Right atrium auricular region (tissue), 2 donors: ENCODE data around the gene KLK10. TPM values are rescaled to one million over a fixed set of nuclear protein-coding genes. Genes with fewer than 3 reads are reported as not detected.

Experiments used
- DNase-seq: peaks from one replicate; pipeline ENCODE4 v3.0.0-alpha.2; 2019; ENCODE audit warnings: low spot score
- H3K27ac ChIP-seq, 2 donors: fragments of 200-600 bp; sonication (generic); 1 replicate in 1 of 2; 2 replicates in 1 of 2; pipeline ENCODE4 v1.5.1; 2016 to 2019
- H3K27me3 ChIP-seq, 2 donors: fragments of 200-600 bp; sonication (generic); one replicate each; pipeline versions ENCODE4 v1.5.1 to v1.6.0; 2017 to 2019
- H3K36me3 ChIP-seq: fragments of 200-600 bp; sonication (generic); one replicate; pipeline ENCODE4 v1.5.1; 2016
- H3K4me1 ChIP-seq, 2 donors: fragments of 200-600 bp; sonication (generic); one replicate each; pipeline versions ENCODE4 v1.5.1 to v1.6.0; 2017 to 2019
- H3K4me3 ChIP-seq, 2 donors: fragments of 200-600 bp; sonication (generic); 1 replicate in 1 of 2; 2 replicates in 1 of 2; pipeline ENCODE4 v1.5.1; 2017 to 2019; ENCODE audit warnings: mild to moderate bottlenecking in 1 of 2, moderate library complexity in 1 of 2
- H3K9me3 ChIP-seq, 2 donors: fragments of 200-600 bp; sonication (generic); one replicate each; pipeline ENCODE4 v1.5.1; 2019
- total RNA-seq, 2 donors: library from RNA; depleted of rRNA; stranded (reverse); fragments of >200 nt; gene quantifications; one replicate each; pipeline ENCODE4 v1.1.0, GENCODE V29; 2016
- TF ChIP-seq, protein P1 (sequence below), 2 donors: fragments of 200-600 bp; sonication (generic); IDR thresholded peaks; one replicate each; pipeline ENCODE4 v1.5.1; 2019; ENCODE audit warnings: antibody characterized with exemption in 2 of 2

The KLK10 gene
- total RNA-seq, 2 donors from 2014 or later: 4.5 TPM; not detected in 1

DNA sequence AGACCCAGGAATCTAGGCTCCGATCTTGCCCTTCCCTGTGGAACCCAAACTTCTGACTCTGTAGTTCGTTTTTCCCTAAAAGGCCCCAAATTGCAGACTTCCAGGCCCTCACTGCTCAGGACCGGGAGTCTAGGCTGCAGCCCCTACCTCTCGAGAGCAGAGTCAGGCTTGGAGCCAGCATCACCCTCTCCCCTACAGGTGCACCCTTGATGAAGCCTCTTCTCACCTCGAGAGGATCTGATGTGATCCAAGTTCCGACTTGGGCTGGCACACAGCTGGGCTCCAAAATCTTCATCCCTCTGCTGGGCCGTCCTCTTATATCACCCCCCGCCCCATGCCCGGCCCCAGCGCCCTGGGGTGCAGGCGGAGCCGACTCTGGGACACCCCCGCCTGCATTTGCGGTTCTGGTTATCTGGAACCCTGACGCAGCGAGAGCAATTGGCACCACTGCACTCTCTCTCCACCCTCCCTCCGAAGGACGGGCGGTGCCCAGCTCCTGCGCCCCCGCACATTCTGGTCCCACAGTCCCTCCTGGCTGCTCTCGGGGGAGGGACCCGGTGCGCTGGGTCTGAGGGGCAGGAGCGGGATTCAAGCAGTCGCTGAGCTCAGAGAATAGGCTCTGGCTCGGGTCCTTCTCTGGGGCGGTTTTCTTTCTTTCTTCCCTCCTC is 35.8 kb downstream of the KLK10 start, which contains the start of gene KLK7:
Gene KLK7 (minus strand): TSS at position 293 of the 668 bp plus-strand sequence. CDS start 1,518 bp downstream, outside the sequence.
- Histone ChIP-seq H3K9me3 (no peaks in the 10 kb centered on the region), H3K4me1 (no peaks in the 10 kb centered on the region), H3K36me3 (no peaks in the 10 kb centered on the region), H3K4me3 (no peak within 1 kb of the TSS), H3K27ac (no peak within 1 kb of the TSS), H3K27me3 (no peaks in the 10 kb centered on the region)
- TF ChIP-seq, protein P1, sequence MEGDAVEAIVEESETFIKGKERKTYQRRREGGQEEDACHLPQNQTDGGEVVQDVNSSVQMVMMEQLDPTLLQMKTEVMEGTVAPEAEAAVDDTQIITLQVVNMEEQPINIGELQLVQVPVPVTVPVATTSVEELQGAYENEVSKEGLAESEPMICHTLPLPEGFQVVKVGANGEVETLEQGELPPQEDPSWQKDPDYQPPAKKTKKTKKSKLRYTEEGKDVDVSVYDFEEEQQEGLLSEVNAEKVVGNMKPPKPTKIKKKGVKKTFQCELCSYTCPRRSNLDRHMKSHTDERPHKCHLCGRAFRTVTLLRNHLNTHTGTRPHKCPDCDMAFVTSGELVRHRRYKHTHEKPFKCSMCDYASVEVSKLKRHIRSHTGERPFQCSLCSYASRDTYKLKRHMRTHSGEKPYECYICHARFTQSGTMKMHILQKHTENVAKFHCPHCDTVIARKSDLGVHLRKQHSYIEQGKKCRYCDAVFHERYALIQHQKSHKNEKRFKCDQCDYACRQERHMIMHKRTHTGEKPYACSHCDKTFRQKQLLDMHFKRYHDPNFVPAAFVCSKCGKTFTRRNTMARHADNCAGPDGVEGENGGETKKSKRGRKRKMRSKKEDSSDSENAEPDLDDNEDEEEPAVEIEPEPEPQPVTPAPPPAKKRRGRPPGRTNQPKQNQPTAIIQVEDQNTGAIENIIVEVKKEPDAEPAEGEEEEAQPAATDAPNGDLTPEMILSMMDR (IDR thresholded peaks at IDR 0.05): no peak
- no peak for DNase-seq

DNA sequence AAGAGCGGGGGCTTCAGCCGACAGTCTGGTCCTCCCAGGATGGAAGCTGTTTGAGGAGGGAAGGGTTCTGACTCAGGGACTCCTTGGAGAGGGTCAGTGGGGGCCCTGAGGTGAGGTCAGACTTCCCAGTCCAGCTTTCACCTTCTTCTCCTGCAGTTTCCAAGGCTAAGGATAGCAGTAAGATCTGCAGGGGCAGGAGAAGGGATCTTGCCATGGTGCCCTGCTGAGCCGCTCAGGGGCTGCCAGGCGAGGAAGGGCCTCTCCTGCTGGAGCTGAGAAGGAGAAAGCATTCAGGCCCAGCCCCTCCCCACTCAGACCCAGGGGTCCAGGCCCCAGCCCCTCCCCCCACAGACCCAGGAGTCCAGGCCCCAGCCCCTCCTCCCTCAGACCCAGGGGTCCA is 37.3 kb downstream of the KLK10 start:
- Histone ChIP-seq H3K27me3 (no peaks in the 10 kb centered on the region), H3K9me3 (no peaks in the 10 kb centered on the region), H3K4me1 (no peaks in the 10 kb centered on the region), H3K27ac (no peak overlapping the region), H3K4me3 (no peak overlapping the region), H3K36me3 (no peaks in the 10 kb centered on the region)
- no peak for DNase-seq
- TF ChIP-seq, protein P1 (IDR thresholded peaks at IDR 0.05): no peak

DNA sequence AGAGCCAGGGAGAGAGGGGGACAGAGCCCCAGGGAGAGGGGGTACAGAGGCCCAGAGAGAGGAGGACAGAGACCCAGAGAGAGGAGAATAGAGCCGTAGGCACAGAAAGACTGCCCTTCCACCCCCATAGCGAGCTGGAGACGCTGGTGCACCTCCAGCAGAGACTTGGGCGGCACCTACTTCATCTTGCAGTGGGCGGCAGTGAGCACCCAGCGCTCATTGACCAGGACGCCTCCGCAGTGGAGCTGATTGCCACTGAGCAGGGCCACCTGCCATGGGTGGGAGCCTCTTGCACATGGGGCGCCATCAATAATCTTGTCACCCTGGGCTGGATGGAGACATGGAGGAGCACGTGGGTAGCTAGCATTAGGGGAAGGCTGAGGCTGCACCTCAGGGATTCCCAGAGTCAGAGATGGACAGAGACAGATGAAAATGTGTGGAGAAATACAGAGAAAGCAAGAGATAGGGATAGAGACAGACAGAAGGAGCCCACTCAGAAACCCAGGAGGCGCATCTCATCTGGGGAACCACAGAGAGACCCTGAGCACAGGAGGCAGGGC is 37.8 kb downstream of the KLK10 start:
- H3K36me3 ChIP-seq: no peaks in the 10 kb centered on the region
- no peaks in the 10 kb centered on the region for H3K27me3 ChIP-seq
- H3K4me1 ChIP-seq: no peaks in the 10 kb centered on the region
- DNase-seq: no peak
- no peak overlapping the region for H3K4me3 ChIP-seq
- H3K27ac ChIP-seq: no peak overlapping the region
- TF ChIP-seq, protein P1 (IDR thresholded peaks at IDR 0.05): no peak
- no peaks in the 10 kb centered on the region for H3K9me3 ChIP-seq

DNA sequence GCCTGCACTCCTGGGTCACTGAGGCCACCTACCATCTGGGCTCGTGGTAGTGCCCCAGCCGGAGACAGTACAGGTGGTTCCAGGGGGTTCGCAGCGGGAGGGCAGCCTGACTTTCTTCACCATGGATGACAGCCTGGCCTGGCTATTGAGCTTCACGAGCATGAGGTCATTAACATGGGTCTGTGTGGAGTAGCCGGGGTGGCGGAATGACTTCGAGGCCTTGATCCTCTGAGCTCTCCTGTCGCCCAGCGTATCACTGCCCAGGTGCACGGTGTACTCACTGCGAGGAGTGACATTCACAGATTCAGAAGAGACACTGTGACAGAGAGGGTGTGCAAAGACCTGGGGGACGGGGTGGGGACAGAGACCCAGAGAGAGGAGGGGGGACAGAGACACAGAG is 39.3 kb downstream of the KLK10 start:
- TF ChIP-seq, protein P1 (IDR thresholded peaks at IDR 0.05): no peak
- Histone ChIP-seq H3K36me3 (no peaks in the 10 kb centered on the region), H3K4me3 (no peak overlapping the region), H3K9me3 (no peaks in the 10 kb centered on the region), H3K27me3 (no peaks in the 10 kb centered on the region), H3K4me1 (no peaks in the 10 kb centered on the region), H3K27ac (no peak overlapping the region)
- no peak for DNase-seq

DNA sequence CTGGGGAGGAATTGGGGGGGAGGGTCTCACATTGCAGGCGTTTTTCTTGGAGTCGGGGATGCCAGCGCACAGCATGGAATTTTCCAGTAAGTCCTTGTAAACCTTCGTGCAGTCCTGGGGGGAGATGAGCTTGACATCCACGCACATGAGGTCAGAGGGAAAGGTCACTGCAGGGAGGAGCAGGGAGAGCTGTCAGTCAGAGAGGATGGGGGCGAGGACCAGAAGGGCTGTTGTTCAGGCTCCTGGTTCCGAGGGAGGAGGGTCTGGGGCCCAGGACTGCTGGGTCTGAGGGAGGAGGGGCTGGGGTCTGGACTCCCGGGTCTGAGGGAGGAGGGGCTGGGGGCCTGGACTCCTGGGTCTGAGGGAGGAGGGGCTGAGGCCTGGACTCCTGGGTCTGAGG is 39.8 kb downstream of the KLK10 start:
- Histone ChIP-seq H3K27me3 (no peaks in the 10 kb centered on the region), H3K4me3 (no peak overlapping the region), H3K36me3 (no peaks in the 10 kb centered on the region), H3K27ac (no peak overlapping the region), H3K9me3 (no peaks in the 10 kb centered on the region), H3K4me1 (no peaks in the 10 kb centered on the region)
- DNase-seq: no peak
- TF ChIP-seq, protein P1 (IDR thresholded peaks at IDR 0.05): no peak
